Endodermal cell (in vitro differentiated cells): ENCODE measurements around the gene DLG1. TPM values are rescaled to one million over a fixed set of nuclear protein-coding genes. Genes with fewer than 3 reads are reported as not detected.

Experiments used
- DNase-seq: peaks from one replicate; pipeline ENCODE4 v3.0.0-alpha.2; 2017
- H3K27ac ChIP-seq: 2 replicates; pipeline ENCODE4 v1.5.1; 2013; ENCODE audit warnings: mild to moderate bottlenecking, low read depth, low read length, moderate library complexity
- H3K27me3 ChIP-seq: 2 replicates; pipeline ENCODE4 v1.6.1; 2013; ENCODE audit warnings: mild to moderate bottlenecking, low read length, moderate library complexity; ENCODE audit not compliant: insufficient read depth, control insufficient read depth, poor library complexity, severe bottlenecking
- H3K36me3 ChIP-seq: 2 replicates; pipeline ENCODE4 v1.7.0; 2013; ENCODE audit warnings: mild to moderate bottlenecking, low read length, moderate library complexity; ENCODE audit not compliant: control insufficient read depth, insufficient read depth
- H3K4me1 ChIP-seq: one replicate; pipeline ENCODE4 v1.7.0; 2013; ENCODE audit warnings: low read length; ENCODE audit not compliant: control insufficient read depth, insufficient read depth
- H3K4me3 ChIP-seq: 2 replicates; pipeline ENCODE4 v1.5.1; 2013; ENCODE audit warnings: mild to moderate bottlenecking, low read length, moderate library complexity
- H3K9ac ChIP-seq: 2 replicates; pipeline ENCODE4 v1.6.1; 2013; ENCODE audit warnings: mild to moderate bottlenecking, low read length, moderate library complexity; ENCODE audit not compliant: poor library complexity, severe bottlenecking; ENCODE audit errors: extremely low read depth
- H3K9me3 ChIP-seq: 2 replicates; pipeline ENCODE4 v1.6.1; 2013; ENCODE audit warnings: mild to moderate bottlenecking, low read length, moderate library complexity; ENCODE audit not compliant: control insufficient read depth
- H3K27ac Mint-ChIP-seq: 2 replicates; pipeline ENCODE4 v1.8.0; 2020; ENCODE audit warnings: mixed read lengths
- H3K27me3 Mint-ChIP-seq: 2 replicates; pipeline ENCODE4 v1.8.0; 2021; ENCODE audit warnings: mild to moderate bottlenecking, mixed read lengths; ENCODE audit not compliant: insufficient read depth
- H3K36me3 Mint-ChIP-seq: 2 replicates; pipeline ENCODE4 v1.8.0; 2020; ENCODE audit warnings: low read depth, mixed read lengths
- H3K4me1 Mint-ChIP-seq: 2 replicates; pipeline ENCODE4 v1.8.0; 2020; ENCODE audit warnings: mixed read lengths
- H3K4me3 Mint-ChIP-seq: 2 replicates; pipeline ENCODE4 v1.8.0; 2020; ENCODE audit warnings: mild to moderate bottlenecking, moderate library complexity, mixed read lengths
- H3K9me3 Mint-ChIP-seq: 2 replicates; pipeline ENCODE4 v1.8.0; 2020; ENCODE audit warnings: mild to moderate bottlenecking, mixed read lengths
- WGBS, 2 experiments: methylation state at CpG; one replicate each; pipeline versions ENCODE4 v1.1.5 to v1.1.7; 2013; ENCODE audit warnings: missing lambda C conversion rate in 2 of 2, mixed read lengths in 1 of 2; ENCODE audit not compliant: insufficient coverage in 1 of 2, insufficient read length in 1 of 2; 5-methylcytosine and 5-hydroxymethylcytosine counted together
- total RNA-seq, 2 donors: library from RNA; stranded (reverse); fragmentation: NEBNext Ultra II Directional in 1 of 2; extraction: Animal tissue kit (Norgen Biotek cat#: 25700) in 1 of 2; gene quantifications; 2 replicates in 1 of 2; 3 replicates in 1 of 2; pipeline ENCODE4 v1.2.1, GENCODE V29; 2021
- TF ChIP-seq, protein P1 (sequence below): fragments of 200-600 bp; sonication (generic); conservative IDR thresholded peaks from 2 replicates; pipeline ENCODE4 v1.5.0; 2021; ENCODE audit warnings: antibody characterized with exemption, mild to moderate bottlenecking

DLG1 gene
- total RNA-seq, 2 donors from 2014 or later, result 78.7 to 96.9 TPM

GRCh38 chr3:197302033-197302432, 3.6 kb upstream of the DLG1 start:
- TF ChIP-seq, protein P1, sequence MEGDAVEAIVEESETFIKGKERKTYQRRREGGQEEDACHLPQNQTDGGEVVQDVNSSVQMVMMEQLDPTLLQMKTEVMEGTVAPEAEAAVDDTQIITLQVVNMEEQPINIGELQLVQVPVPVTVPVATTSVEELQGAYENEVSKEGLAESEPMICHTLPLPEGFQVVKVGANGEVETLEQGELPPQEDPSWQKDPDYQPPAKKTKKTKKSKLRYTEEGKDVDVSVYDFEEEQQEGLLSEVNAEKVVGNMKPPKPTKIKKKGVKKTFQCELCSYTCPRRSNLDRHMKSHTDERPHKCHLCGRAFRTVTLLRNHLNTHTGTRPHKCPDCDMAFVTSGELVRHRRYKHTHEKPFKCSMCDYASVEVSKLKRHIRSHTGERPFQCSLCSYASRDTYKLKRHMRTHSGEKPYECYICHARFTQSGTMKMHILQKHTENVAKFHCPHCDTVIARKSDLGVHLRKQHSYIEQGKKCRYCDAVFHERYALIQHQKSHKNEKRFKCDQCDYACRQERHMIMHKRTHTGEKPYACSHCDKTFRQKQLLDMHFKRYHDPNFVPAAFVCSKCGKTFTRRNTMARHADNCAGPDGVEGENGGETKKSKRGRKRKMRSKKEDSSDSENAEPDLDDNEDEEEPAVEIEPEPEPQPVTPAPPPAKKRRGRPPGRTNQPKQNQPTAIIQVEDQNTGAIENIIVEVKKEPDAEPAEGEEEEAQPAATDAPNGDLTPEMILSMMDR, result no peak
- Mint-ChIP-seq H3K9me3 (no peaks in the 10 kb centered on the region), H3K4me3 (no peak overlapping the region), H3K4me1 (peaks cover 17% of the 10 kb centered on the region), H3K27me3 (peaks cover 76% of the 10 kb centered on the region), H3K27ac (no peak overlapping the region), H3K36me3 (no peaks in the 10 kb centered on the region)
- Histone ChIP-seq H3K9me3 (no peaks in the 10 kb centered on the region), H3K27ac (no peak overlapping the region), H3K4me1 (no peaks in the 10 kb centered on the region), H3K4me3 (no peak overlapping the region), H3K27me3 (peaks cover 74% of the 10 kb centered on the region), H3K36me3 (no peaks in the 10 kb centered on the region), H3K9ac (no peak overlapping the region)
- WGBS, 2 experiments, result 90 to 97% methylated on average over 2 to 3 of the region's 3 CpGs
- no peak for DNase-seq

DNA sequence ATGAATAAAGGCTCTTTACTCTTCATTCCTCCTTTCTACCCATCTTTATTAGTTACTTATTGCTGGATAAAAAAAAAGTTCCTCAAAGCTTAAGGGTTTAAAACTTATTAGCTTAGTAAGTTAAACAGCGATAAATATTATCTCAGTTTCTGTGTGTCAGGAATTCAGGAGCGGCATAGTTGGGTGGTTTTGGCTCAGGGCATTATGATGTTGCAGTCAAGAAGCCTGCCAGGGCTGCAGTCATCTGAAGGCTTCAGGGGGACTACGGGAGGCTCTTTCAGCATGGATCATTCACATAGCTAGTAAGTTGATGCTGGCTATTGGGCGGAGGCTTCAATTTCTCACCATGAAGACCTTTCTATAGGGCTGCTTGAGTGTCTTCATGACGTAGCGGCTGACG, 1.9 kb upstream of the DLG1 start:
- H3K36me3 ChIP-seq, result peaks cover 10% of the 10 kb centered on the region
- H3K4me1 ChIP-seq, result no peaks in the 10 kb centered on the region
- Mint-ChIP-seq H3K36me3 (peaks cover 10% of the 10 kb centered on the region), H3K4me1 (peaks cover 24% of the 10 kb centered on the region), H3K27me3 (peaks cover 59% of the 10 kb centered on the region), H3K27ac (no peak overlapping the region), H3K9me3 (no peaks in the 10 kb centered on the region), H3K4me3 (no peak overlapping the region)
- no peaks in the 10 kb centered on the region for H3K9me3 ChIP-seq
- no peak for DNase-seq
- H3K9ac ChIP-seq, result no peak overlapping the region
- TF ChIP-seq, protein P1, result no peak
- H3K27ac ChIP-seq, result no peak overlapping the region
- 91 to 93% methylated on average over 7 of the region's 7 CpGs for WGBS, 2 experiments
- peaks cover 57% of the 10 kb centered on the region for H3K27me3 ChIP-seq
- H3K4me3 ChIP-seq, result no peak overlapping the region

DNA sequence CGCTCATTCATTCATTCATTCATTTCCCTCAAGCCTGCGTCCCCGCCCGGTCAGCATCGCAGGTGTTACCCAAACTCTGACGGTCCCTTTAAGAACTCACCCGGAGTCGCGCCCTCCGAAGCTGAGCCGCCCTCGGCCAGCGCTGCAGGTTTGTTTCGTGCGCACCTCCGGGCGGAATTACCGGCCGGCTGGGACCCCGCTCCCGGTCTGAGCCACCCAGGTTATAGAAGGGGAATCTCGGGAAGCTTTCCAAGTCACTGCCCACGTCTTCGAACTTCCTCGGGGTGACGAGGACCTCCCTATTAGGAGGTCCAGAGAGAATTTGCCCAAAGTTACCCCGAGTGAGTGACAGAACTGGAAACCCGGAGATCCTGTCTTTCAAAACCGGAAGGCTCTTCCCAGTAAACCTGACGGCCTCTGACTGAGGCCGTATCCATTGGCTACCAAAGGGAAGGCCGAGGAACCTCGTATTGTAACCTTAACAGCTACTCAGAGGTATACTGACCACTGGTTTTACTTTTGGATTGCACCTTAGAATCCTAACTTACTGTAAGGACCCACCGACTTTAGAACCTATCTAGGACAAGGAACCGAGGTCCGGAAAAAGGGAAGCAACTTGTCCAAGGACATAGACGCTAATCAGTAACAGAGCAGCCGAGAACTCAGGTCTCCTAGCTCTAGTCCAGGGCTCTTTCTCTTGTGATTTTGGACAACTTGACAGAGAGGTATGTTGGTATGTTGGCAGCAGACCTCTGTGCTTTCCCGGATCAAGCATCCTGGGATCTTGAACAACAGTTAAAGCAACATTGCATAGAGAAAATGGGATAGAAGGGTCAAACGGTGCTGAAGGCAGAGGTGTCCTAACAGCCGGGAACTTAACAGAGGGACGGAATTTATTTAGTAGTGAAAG, 788 bp upstream of the DLG1 start:
- peaks cover 19% of the 10 kb centered on the region for H3K36me3 Mint-ChIP-seq
- no peak overlapping the region for H3K27ac ChIP-seq

More for the DNA sequence above, 788 bp upstream of the DLG1 start:
- Histone ChIP-seq H3K27me3 (peaks cover 48% of the 10 kb centered on the region), H3K9me3 (no peaks in the 10 kb centered on the region), H3K36me3 (peaks cover 21% of the 10 kb centered on the region), H3K9ac (peak overlapping the region; percentile 84), H3K4me1 (no peaks in the 10 kb centered on the region), H3K4me3 (peak overlapping the region; percentile 90)
- H3K27ac Mint-ChIP-seq, result peak overlapping the region; percentile 79
- WGBS, 2 experiments, result 17 to 36% methylated on average over 22 to 42 of the region's 42 CpGs
- TF ChIP-seq, protein P1, result no peak
- peak overlapping the region; percentile 91 for H3K4me3 Mint-ChIP-seq
- H3K9me3 Mint-ChIP-seq, result no peaks in the 10 kb centered on the region
- peak; percentile 87 for DNase-seq
- H3K4me1 Mint-ChIP-seq, result peaks cover 20% of the 10 kb centered on the region
- H3K27me3 Mint-ChIP-seq, result peaks cover 48% of the 10 kb centered on the region
